HG02571 (cell line): ENCODE results near the gene KMT2E.

Experiments used
- ATAC-seq: cut with Tn5 transposase; IDR thresholded peaks from one replicate; pipeline ENCODE4 v1.9.1; 2021; ENCODE audit warnings: mild to moderate bottlenecking, moderate library complexity; ENCODE audit not compliant: unreplicated experiment

The KMT2E gene

GRCh38 chr7:105060923-105061322 lies 46.9 kb downstream of the KMT2E start:
- ATAC-seq: no peak

GRCh38 chr7:105065104-105065503 lies 51.1 kb downstream of the KMT2E start:
- ATAC-seq: no peak

GRCh38 chr7:105067691-105068090 lies 53.7 kb downstream of the KMT2E start:
- no peak for ATAC-seq

GRCh38 chr7:105068886-105069285 lies 54.9 kb downstream of the KMT2E start:
- no peak for ATAC-seq

DNA sequence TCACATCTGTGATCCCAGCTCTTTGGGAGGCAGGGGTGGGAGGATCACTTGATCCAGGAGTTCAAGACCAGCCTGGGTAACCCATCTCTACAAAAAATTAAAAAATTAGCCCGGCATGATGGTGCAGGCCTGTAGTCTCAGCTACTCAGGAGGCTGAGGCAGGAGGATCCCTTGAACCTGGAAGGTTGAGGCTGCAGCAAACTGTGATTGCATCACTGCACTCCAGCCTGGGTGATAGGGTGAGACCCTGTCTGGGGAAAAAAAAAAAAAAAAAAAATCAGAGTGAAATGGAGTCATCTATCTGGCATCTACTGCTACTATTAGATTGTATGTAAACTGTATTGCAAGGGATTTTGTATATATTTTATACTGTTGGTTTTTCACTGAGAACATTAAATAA lies 59.1 kb downstream of the KMT2E start:
- no peak for ATAC-seq

DNA sequence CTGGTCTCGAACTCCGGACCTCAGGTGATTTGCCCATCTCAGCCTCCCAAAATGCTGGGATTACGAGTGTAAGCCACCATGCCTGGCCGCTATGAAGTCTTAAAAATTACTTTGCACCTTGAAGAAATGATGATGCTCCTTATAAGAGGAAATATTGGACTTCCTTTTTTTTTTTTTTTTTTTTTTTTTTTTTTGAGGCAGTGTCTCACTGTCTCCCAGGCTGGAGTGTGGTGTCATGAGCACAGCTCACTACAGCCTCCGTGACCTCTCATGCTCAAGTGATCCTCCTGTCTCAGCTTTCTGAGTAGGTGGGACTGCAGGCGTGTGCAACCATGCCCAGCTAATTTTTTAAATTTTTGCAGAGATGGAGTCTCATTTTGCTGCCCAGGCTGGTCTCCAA lies 65.3 kb downstream of the KMT2E start:
- ATAC-seq: no peak

- no peak for ATAC-seq
Measured at GRCh38 chr7:105084581-105084980, 70.6 kb downstream of the KMT2E start.

GRCh38 chr7:105086850-105087249 lies 72.8 kb downstream of the KMT2E start:
- ATAC-seq: no peak

DNA sequence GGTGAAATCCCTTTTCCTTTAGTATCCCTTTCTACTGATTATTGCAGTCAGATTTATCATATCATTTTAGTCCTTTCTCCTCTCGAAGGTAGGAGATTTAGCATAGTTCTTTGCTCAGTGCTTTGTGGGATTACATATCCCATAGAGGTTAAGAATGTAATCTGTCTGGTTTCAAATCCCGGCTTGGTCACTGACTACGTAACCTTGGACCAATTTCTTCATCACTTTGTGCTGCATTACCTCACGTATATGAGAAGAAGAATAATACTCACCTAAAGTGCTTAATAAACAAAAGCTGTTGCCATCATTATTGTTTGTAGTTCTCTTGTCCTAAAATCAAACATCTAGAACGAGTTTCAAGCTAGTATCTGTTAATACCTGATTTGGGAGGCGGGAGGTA lies 74.0 kb downstream of the KMT2E start:
- no peak for ATAC-seq

GRCh38 chr7:105088456-105088855 lies 74.5 kb downstream of the KMT2E start:
- ATAC-seq: no peak

DNA sequence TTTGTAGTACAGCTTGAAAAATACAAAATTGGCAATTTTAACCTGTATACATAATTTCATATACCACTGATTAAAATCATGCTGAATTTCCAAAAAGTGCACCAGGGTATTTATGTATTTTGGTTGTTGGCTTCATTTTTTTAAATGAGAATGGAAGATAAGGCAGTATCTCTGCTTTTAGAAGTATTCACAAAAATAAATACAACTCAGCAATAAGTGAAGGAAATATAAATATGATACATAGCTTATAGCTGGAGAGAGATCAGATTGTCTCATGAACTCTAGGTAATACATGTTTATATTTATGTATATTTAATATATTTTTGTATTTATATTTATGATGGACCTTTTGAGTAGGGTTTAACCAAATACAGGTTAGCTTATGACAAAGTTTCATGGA lies 81.0 kb downstream of the KMT2E start:
- ATAC-seq: no peak

DNA sequence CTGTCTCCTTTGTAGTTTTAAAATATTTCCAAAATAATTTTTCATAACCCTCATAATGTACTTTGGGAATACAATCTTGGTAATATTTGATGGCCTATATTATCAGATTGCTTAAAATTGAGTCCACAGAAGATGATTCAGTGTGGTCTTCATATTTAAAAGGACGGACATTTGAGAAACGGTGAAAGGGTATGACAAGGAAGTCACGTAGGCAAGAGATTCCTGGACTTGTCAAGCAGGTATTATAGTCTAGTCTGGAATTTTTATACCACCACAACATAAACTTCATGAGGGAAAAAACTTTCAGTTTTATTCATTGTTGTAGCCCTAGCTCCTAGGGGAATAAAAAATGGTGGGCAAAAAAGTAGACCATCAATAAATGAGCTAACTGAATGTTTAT lies 82.3 kb downstream of the KMT2E start:
- ATAC-seq: no peak

DNA sequence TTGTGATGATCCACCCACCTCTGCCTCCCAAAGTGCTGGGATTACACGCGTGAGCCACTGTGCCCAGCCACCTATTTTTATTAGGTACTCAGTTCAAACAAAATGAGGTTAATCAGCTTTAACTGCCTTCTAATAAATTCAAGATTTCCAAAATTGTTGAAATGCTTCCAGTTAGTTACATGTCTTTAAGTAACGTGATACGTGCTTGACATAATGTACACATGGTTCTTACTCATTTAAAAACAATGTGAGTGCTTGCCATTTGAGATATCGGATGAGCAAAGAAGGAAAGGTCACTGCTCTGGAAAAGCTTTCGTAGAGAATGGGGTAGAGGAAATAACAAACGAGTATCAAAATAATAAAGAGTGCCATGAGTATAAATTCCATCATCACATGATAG lies 83.6 kb downstream of the KMT2E start:
- no peak for ATAC-seq

- ATAC-seq: peak; percentile 58
Measured at GRCh38 chr7:105098863-105099515, 85.0 kb downstream of the KMT2E start.

DNA sequence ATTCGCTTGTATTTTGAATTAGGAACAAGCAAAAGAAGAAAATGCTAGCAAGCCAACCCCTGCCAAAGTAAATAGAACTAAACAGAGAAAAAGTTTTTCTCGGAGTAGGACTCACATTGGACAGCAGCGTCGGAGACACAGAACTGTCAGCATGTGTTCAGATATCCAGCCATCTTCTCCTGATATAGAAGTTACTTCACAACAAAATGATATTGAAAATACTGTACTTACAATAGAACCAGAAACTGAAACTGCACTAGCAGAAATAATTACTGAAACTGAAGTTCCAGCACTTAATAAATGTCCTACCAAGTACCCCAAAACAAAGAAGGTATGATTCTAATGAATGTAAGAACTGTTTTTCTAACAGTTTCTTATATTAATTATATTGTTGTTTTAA lies 87.9 kb downstream of the KMT2E start:
- peak; percentile 46 for ATAC-seq

DNA sequence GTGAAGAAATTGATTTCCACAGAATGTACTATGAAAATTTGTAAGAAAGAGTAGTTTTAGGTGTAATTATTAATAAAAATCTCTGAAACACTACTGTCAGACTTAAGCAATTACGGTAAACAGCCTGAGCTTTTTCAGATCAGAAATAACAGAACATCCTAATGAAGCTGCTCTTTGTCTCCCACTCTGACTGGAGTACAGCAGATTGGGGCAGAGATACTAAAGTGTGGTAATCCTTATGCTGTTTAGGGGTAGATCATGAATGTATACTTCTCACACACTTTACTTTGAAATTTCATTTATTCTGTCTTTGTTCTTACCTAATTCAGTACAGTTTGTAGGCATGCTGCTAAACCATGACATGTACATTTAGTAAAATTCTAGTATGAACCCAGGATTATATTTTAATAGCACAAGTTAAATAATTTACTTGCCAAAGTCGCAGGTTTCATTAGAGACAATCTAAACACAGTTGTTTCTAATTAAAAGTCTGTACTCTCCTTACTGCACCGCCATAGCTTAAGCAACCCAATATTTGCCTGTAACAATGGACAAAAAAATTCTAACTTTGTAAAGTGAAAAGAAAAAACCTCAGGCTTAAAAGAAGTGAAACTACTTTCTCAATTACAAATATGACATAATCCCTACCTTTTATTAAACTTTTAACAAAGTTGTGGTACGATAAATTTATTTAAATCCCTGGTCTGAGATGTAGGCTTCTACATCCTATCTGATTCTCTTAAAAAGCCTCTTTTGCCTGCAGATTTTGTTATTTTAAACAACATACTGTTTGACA lies 88.8 kb downstream of the KMT2E start:
- ATAC-seq: no peak

DNA sequence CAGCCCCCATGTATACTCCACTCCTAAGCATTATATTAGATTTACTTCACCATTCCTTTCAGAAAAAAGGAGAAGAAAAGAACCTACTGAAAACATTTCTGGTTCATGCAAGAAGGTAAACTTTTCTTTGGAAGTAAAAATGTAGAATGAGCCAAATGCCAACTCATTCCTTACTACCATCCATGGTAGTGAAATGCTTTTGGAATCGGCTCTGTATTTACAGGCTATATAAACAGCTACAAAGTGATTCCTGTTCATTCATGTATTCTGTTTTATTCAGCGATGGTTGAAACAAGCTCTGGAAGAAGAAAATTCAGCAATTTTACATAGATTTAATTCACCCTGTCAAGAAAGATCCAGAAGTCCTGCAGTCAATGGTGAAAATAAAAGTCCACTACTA lies 91.6 kb downstream of the KMT2E start:
- ATAC-seq: no peak

DNA sequence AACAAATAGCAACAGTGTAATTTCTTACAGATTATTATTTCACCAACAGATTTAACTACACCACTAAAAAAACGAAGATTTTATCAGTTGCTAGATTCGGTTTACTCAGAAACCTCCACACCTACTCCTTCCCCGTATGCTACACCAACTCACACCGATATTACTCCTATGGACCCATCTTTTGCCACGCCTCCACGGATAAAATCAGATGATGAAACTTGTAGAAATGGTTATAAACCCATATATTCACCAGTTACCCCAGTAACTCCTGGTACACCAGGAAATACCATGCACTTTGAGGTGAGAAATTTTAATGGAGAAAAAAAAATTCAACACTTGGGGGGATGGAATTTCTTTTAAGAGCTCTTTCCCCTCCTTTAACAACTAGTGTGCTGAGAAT lies 92.5 kb downstream of the KMT2E start:
- ATAC-seq: no peak

- no peak for ATAC-seq
Measured at GRCh38 chr7:105107458-105107857, 93.5 kb downstream of the KMT2E start.

GRCh38 chr7:105112440-105113418 lies 98.7 kb downstream of the KMT2E start:
- ATAC-seq: no peak
